ENCODE measurements around the gene TIPIN.
A peak's percentile ranks its signal among the peaks of the same experiment; 100 is the strongest.
"Not testable (repeated sequence)": the region's sequence is repeated elsewhere in the genome, so short reads cannot be mapped to it uniquely, and the experiment has no call there.

Gene TIPIN, protein sequence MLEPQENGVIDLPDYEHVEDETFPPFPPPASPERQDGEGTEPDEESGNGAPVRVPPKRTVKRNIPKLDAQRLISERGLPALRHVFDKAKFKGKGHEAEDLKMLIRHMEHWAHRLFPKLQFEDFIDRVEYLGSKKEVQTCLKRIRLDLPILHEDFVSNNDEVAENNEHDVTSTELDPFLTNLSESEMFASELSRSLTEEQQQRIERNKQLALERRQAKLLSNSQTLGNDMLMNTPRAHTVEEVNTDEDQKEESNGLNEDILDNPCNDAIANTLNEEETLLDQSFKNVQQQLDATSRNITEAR

DNA sequence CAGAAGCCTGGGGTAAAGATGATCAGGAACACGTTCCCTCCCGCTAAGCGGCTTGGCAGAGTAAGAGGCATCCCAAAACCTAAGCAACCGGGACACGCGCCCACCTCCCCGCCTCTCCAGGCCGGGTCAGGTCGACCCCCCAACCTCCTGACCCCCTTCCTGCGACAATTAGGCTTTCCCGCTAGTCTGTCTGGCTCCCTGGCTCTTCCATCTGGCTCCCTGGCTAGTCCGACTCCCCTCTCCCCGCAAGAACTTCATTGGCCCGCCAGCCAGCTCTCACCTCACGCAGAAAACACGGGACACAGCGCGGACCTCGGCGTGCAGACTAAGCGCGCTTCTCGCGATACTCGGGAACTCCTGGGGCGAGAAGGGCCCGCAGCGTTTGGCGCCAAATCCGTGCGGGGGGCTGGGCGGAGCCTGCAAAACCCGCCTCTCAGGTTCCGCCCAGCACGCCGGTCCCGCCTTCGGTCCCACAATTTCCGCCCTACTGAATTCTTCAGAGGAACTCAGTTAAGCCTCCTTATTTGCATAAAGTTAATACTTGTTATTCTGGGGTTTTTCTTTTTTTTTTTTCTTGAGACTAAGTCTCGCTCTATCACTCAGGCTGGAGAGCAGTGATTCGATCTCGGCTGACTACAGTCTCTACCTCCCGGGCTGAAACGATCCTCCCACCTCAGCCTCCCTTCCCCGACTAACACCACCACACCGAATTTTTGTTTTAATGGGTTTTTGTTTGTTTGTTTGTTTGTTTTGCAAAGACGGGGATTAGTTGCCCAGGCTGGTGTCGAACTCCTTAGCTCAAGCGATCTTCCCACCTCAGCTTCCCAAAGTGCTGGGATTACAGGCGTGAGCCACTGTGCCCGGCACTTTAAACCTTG is at the start of gene TIPIN:
Gene TIPIN, minus strand, starts transcription at position 327 of the 878 bp plus-strand sequence. CDS start 3,738 bp downstream, outside the sequence.
- peak; percentile 96 for DNase-seq (ENCODE audit: extremely low read depth in 1 of 2, low read depth in 1 of 2)

GRCh38 chr15:66405615-66406014 is 49.1 kb upstream of the TIPIN start:
- no peak for DNase-seq (ENCODE audit: extremely low read depth in 1 of 2, low read depth in 1 of 2)

- no peak for DNase-seq (ENCODE audit: extremely low read depth in 1 of 2, low read depth in 1 of 2)
Observed at GRCh38 chr15:66405007-66405406, 48.5 kb upstream of the TIPIN start.

DNA sequence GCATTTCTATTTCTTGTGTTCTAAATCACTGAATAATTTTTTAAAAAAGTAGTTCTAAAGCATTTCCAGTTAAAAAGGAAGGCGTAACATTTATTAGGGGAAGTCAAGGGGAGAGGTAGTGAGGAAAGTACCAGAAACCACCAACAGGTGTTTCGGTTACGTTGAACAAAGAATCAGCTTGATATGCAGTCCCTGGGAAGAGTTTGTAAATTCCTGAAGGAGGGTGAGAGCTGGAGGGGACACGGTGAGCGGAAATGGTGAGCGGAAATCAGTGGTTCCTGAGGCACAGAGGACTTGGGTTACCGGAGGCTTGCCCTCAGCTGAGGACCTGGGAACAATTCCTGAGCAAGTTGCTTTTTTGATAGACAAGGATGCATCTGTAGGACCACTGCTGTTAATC is 48.0 kb upstream of the TIPIN start:
- no peak for DNase-seq (ENCODE audit: extremely low read depth in 1 of 2, low read depth in 1 of 2)

- no peak for DNase-seq (ENCODE audit: extremely low read depth in 1 of 2, low read depth in 1 of 2)
Observed at GRCh38 chr15:66404122-66404521, 47.6 kb upstream of the TIPIN start.

DNA sequence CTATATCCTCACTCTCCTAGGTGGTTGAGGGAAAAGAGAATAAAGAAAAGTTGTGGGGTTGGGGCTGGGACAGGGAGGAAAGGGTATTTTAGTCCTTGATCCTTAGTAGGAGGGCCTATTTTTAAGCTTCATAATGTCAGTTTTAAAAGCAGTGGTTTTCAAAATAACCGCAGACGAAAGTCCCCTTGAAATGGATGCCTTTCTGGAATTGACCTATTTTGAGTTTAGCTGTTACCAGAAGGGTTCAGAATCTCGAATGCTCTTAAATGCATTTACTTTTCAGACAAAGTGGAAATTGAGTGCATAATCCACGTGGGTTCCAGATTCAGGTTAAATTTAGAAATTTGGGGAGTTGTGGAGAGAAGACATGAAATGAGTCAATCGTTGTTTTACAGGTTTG is 46.8 kb upstream of the TIPIN start:
- DNase-seq (ENCODE audit: extremely low read depth in 1 of 2, low read depth in 1 of 2), result no peak

- DNase-seq (ENCODE audit: extremely low read depth in 1 of 2, low read depth in 1 of 2), result no peak
Observed at GRCh38 chr15:66402761-66403284, 46.3 kb upstream of the TIPIN start.

GRCh38 chr15:66401130-66402021 is 44.9 kb upstream of the TIPIN start:
- no peak for DNase-seq (ENCODE audit: extremely low read depth in 1 of 2, low read depth in 1 of 2)

DNA sequence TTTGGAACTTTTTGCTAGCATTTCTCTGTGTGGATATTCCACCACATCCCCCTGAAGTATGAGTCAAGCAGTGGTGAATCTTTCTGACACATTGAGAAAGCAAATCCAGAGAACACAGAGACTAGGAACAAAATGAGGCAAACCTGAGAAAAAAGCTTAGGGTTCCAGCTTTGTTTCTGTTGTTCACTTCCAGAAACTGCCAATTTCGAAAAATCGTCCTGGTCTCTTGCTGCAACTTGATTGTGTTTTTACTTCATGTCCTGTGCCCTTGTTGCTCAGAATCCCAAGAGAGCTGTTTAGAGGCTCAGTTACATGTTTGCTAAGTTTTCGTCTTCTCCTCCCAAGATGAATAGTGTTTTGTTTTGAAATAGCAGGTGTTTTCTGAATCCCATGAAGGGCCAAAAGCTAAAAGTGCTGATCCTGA is 43.9 kb upstream of the TIPIN start:
- no peak for DNase-seq (ENCODE audit: extremely low read depth in 1 of 2, low read depth in 1 of 2)

DNA sequence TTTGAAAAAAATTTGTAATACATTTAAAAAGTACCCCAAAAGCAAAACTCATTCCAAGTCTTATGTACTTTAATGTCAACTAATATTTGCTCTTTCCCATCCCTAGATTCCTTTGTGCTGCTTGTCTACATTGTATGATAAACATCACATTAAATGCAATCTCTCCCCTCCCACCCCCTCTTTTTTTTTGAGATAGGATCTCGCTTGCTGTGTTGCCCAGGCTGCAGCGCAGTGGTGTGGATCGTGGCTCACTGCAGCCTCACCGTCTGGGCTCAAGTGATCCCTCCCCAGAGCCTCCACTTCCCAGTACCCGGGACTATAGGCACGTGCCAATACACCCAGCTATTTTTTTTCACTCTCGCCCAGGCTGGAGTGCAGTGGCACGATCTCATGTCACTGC is 42.8 kb upstream of the TIPIN start:
- DNase-seq (ENCODE audit: extremely low read depth in 1 of 2, low read depth in 1 of 2), result no peak

- DNase-seq (ENCODE audit: extremely low read depth in 1 of 2, low read depth in 1 of 2), result no peak
Observed at GRCh38 chr15:66394915-66395314, 38.4 kb upstream of the TIPIN start.

DNA sequence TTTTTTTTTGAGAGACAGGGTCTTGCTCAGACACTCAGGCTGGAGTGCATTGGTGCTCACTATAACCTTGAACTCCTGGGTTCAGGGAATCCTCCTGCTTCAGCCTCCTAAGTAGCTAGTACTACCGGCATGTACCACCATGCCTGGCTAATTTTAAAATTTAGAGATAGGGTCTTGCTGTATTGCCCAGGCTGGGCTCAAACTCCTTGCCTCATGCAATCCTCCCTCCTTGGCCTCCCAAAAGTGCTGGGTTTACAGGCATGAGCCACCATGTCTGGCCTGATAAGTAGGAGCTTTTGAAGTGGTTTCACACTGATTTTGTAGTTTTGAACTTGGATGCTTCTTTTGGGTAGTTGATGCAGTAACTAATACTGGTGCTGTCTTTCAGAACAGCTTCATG is 38.0 kb upstream of the TIPIN start:
- no peak for DNase-seq (ENCODE audit: extremely low read depth in 1 of 2, low read depth in 1 of 2)

GRCh38 chr15:66393037-66393436 is 36.6 kb upstream of the TIPIN start:
- DNase-seq (ENCODE audit: extremely low read depth in 1 of 2, low read depth in 1 of 2), result not testable (repeated sequence)

- DNase-seq (ENCODE audit: extremely low read depth in 1 of 2, low read depth in 1 of 2), result no peak
Observed at GRCh38 chr15:66390678-66391077, 34.2 kb upstream of the TIPIN start.

DNA sequence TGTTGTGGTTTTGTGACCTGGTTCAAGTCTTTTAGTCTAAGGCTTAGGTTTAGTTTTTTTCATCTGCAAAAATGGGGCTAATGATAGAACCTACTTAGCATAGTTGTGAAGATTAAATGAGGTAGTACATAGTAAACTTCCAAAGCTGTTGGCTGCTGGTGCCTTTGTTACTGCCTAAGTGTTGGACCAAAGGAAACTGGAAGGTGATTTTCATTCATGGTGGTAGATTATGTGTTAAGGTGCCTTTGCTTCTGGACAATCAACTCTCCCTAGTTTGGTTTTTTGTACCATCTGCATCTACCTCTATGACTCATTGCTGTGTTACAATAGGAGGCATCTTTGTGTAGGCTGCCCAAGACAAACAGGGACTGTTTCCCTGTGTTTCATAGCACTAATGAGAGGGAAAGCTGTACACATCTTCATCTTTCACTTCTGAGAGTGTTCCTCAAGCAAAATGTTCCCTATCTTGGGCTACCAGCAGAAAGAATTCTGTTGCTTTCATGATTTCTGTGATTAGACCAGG is 33.4 kb upstream of the TIPIN start:
- no peak for DNase-seq (ENCODE audit: extremely low read depth in 1 of 2, low read depth in 1 of 2)

DNA sequence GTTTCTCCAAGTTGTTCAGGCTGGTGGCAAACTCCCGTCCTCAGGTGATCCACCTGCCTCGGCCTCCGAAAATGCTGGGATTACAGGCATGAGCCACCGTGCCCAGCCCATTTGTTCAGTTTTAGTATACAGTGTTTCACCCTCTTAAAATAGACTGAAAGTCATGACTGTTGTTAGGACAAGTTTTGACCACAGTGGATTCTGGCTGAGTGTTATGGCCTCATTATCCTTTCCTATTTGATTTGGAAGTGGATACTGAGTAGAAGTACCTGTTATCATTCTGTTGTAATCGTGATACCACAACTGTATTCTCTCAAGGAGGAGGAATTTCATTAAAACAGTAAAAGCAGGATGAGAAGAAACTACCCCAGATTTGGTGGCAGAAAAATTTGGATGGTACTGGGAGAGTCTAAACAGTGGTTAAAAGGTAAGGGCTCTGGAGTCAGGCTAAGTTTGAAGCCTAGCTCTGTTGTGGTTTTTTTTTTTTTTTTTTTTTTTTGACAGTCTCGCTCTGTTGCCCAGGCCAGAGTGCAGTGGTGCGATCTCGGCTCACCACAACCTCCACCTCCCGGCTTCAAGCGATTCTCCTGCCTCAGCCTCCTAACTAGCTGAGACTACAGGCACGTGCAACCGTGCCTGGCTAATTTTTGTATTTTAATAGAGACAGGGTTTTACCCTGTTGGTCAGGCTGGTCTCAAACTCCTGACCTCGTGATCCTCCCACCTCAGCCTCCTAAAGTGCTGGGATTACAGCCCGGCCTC is 32.8 kb upstream of the TIPIN start:
- no peak for DNase-seq (ENCODE audit: extremely low read depth in 1 of 2, low read depth in 1 of 2)

DNA sequence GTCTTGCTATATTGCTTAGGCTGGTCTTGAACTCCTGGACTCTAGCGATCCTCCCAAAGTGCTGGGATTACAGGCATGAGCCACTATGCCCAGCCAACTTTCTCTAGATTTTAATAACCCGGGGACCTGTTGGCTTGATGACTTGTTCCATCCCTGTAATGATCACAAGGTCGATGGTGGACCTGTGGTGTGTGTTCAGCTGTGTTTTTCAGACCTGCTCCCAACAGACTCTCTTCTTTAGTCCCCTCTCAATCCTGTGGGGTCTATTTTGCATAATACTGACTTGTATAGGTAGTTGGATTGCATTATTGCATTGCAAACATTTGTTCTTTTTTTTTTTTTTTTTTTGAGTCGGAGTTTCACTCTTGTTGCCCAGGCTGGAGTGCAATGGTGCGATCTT is 32.1 kb upstream of the TIPIN start:
- DNase-seq (ENCODE audit: extremely low read depth in 1 of 2, low read depth in 1 of 2), result no peak

DNA sequence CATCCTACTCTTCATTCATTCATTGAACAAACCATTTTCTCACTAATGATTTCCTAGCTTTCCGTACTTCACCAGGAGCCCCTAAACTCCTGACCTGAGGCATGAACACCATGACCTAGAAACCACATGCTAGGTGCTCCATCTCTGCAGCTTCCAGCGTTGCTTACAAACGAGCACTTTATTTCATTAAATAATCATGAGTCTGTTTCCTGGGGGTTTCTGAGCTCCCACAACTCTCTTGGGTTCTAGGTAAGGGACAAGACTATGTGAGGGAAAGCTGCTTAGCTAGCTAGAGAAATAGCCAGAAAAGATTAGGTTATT is 31.5 kb upstream of the TIPIN start:
- no peak for DNase-seq (ENCODE audit: extremely low read depth in 1 of 2, low read depth in 1 of 2)

GRCh38 chr15:66387163-66388042 is 30.9 kb upstream of the TIPIN start:
- peak; percentile 58 to 79 for DNase-seq (ENCODE audit: extremely low read depth in 1 of 2, low read depth in 1 of 2)

All from stimulated activated CD8-positive, alpha-beta memory T cell treated with anti-CD3 and anti-CD28 coated beads, Interleukin-7, amount 100 ng/mL, for 48 hours (primary cell).